ENCODE results near the gene UGT2B10.
"Not testable (repeated sequence)": the region's sequence is repeated elsewhere in the genome, so short reads cannot be mapped to it uniquely, and the experiment has no call there.

Gene UGT2B10

GRCh38 chr4:68815617-68816409 is at the start of gene UGT2B10:
TSS of gene UGT2B10 (plus strand) at chr4:68815994. CDS start at chr4:68816020, 26 bp downstream.
- not testable (repeated sequence) for DNase-seq

GRCh38 chr4:68771836-68772235 is 44.0 kb upstream of the UGT2B10 start:
- DNase-seq: not testable (repeated sequence)

GRCh38 chr4:68773699-68774098 is 42.1 kb upstream of the UGT2B10 start:
- DNase-seq: no peak

GRCh38 chr4:68780232-68780631 is 35.6 kb upstream of the UGT2B10 start:
- DNase-seq: no peak

- DNase-seq: no peak
These were observed 18.7 kb upstream of the UGT2B10 start for GRCh38 chr4:68797048-68797447.

GRCh38 chr4:68797618-68798017 is 18.2 kb upstream of the UGT2B10 start:
- DNase-seq: no peak

- no peak for DNase-seq
These were observed 12.8 kb upstream of the UGT2B10 start for GRCh38 chr4:68803013-68803412.

GRCh38 chr4:68808060-68808459 is 7.7 kb upstream of the UGT2B10 start:
- DNase-seq: no peak

GRCh38 chr4:68810919-68811318 is 4.9 kb upstream of the UGT2B10 start:
- DNase-seq: no peak

GRCh38 chr4:68816410-68817265 is 844 bp downstream of the UGT2B10 start:
- DNase-seq: not testable (repeated sequence)

GRCh38 chr4:68817386-68817785 is 1.6 kb downstream of the UGT2B10 start:
- no peak for DNase-seq

- DNase-seq: not testable (repeated sequence)
These were observed 2.3 kb downstream of the UGT2B10 start for GRCh38 chr4:68818030-68818462.

- no peak for DNase-seq
These were observed 15.8 kb downstream of the UGT2B10 start for GRCh38 chr4:68831642-68832041.

- DNase-seq: no peak
These were observed 34.5 kb downstream of the UGT2B10 start for GRCh38 chr4:68850293-68850692.

- DNase-seq: no peak
These were observed 40.0 kb downstream of the UGT2B10 start for GRCh38 chr4:68855771-68856170.

- DNase-seq: no peak
These were observed 42.2 kb downstream of the UGT2B10 start for GRCh38 chr4:68858039-68858438.

GRCh38 chr4:68859655-68860054 is 43.9 kb downstream of the UGT2B10 start:
- no peak for DNase-seq

- DNase-seq: no peak
These were observed 45.3 kb downstream of the UGT2B10 start for GRCh38 chr4:68861057-68861456.

GRCh38 chr4:68864438-68865187 is 48.8 kb downstream of the UGT2B10 start:
- no peak for DNase-seq

GRCh38 chr4:68865188-68865638 is 49.4 kb downstream of the UGT2B10 start:
- no peak for DNase-seq

- no peak for DNase-seq
These were observed 50.0 kb downstream of the UGT2B10 start for GRCh38 chr4:68865760-68866159.

GRCh38 chr4:68869274-68869773 is 53.5 kb downstream of the UGT2B10 start:
- DNase-seq: no peak

All from CD4-positive, alpha-beta T cell treated with Interleukin-6 for 4 hours (primary cell).